SK-N-SH (cell line): ENCODE data around the gene HOXA10. TPM values are rescaled to one million over a fixed set of nuclear protein-coding genes. Genes with fewer than 3 reads are reported as not detected.

ENCODE experiments used
- CTCF ChIA-PET: fragments of 300-600, 350-600 bp; formaldehyde crosslinking; extraction: SDS; loops from one replicate; lab custom pipeline; 2021; lab: Yijun Ruan, JAX
- POLR2A ChIA-PET: fragments of 350-600 bp; sonication (Branson Sonifier 250); formaldehyde crosslinking; extraction: SDS; loops from one replicate; lab custom pipeline; 2020; ENCODE audit warnings: antibody characterized with exemption, inconsistent platforms; lab: Yijun Ruan, JAX
- DNase-seq: peaks from one replicate; pipeline ENCODE4 v3.0.0; 2012
- H2AFZ ChIP-seq: fragments of 200-600 bp; sonication (generic); 2 replicates; pipeline ENCODE4 v1.8.1; 2016; ENCODE audit warnings: antibody characterized with exemption, mild to moderate bottlenecking, low read depth
- H3F3A ChIP-seq: fragments of 200-600 bp; sonication (generic); replicated peaks from 2 replicates; pipeline ENCODE3; 2016; ENCODE audit warnings: antibody characterized with exemption, mild to moderate bottlenecking; ENCODE audit not compliant: insufficient read depth
- H3K27ac ChIP-seq, 2 experiments: fragments of 200-500 bp in 1 of 2; fragments of 200-600 bp in 1 of 2; sonication (Bioruptor generic) in 1 of 2; sonication (generic), shearing (Covaris generic) in 1 of 2; 2 replicates each; pipeline versions ENCODE4 v1.5.1 to v1.6.1; 2014 to 2016; ENCODE audit warnings: low read depth in 2 of 2, inconsistent platforms in 1 of 2, low read length in 1 of 2, mild to moderate bottlenecking in 1 of 2, mixed read lengths in 1 of 2
- H3K27me3 ChIP-seq: fragments of 200-600 bp; sonication (generic), shearing (Covaris generic); 2 replicates; pipeline ENCODE4 v1.6.1; 2016; ENCODE audit warnings: mixed run types; ENCODE audit not compliant: insufficient read depth
- H3K36me3 ChIP-seq, 2 experiments: fragments of 200-500 bp in 1 of 2; fragments of 200-600 bp in 1 of 2; sonication (Bioruptor generic) in 1 of 2; sonication (generic) in 1 of 2; replicated peaks in 1 of 2; 2 replicates each; pipeline versions ENCODE3 to v1.5.1; 2014 to 2016; ENCODE audit warnings: low read length in 1 of 2, mild to moderate bottlenecking in 1 of 2; ENCODE audit not compliant: insufficient read depth in 2 of 2, control insufficient read depth in 1 of 2
- H3K4me1 ChIP-seq, 2 experiments: fragments of 200-500 bp in 1 of 2; fragments of 200-600 bp in 1 of 2; sonication (Bioruptor generic) in 1 of 2; sonication (generic), shearing (Covaris generic) in 1 of 2; 2 replicates each; pipeline versions ENCODE4 v1.5.1 to v1.6.1; 2014 to 2016; ENCODE audit warnings: low read depth in 1 of 2, low read length in 1 of 2, mixed run types in 1 of 2; ENCODE audit not compliant: insufficient read depth in 2 of 2, control insufficient read depth in 1 of 2
- H3K4me2 ChIP-seq: fragments of 200-600 bp; sonication (generic), shearing (Covaris generic); 2 replicates; pipeline ENCODE4 v1.6.1; 2017; ENCODE audit warnings: mixed run types
- H3K4me3 ChIP-seq, 2 experiments: fragments of 200-500 bp in 1 of 2; fragments of 200-600 bp in 1 of 2; sonication (Bioruptor generic) in 1 of 2; sonication (generic), shearing (Covaris generic) in 1 of 2; 2 replicates each; pipeline versions ENCODE4 v1.5.1 to v1.8.1; 2014 to 2016; ENCODE audit warnings: low read depth in 2 of 2, inconsistent platforms in 1 of 2, low read length in 1 of 2, mild to moderate bottlenecking in 1 of 2, mixed read lengths in 1 of 2, moderate library complexity in 1 of 2
- H3K79me2 ChIP-seq: fragments of 200-600 bp; sonication (generic); 2 replicates; pipeline ENCODE4 v1.8.1; 2017; ENCODE audit warnings: mild to moderate bottlenecking; ENCODE audit not compliant: insufficient read depth
- H3K9ac ChIP-seq: fragments of 200-600 bp; sonication (generic); 2 replicates; pipeline ENCODE4 v1.6.1; 2017; ENCODE audit warnings: mixed run types
- H3K9me2 ChIP-seq: fragments of 200-600 bp; sonication (generic); 2 replicates; pipeline ENCODE4 v1.6.1; 2017; ENCODE audit warnings: mixed run types
- H3K9me3 ChIP-seq: fragments of 200-600 bp; sonication (generic); 2 replicates; pipeline ENCODE4 v1.6.1; 2017; ENCODE audit warnings: mixed run types, mild to moderate bottlenecking, moderate library complexity
- H4K20me1 ChIP-seq: fragments of 200-600 bp; sonication (generic); 2 replicates; pipeline ENCODE4 v1.6.1; 2017; ENCODE audit warnings: mild to moderate bottlenecking, mixed run types; ENCODE audit not compliant: insufficient read depth
- CHD2 ChIP-seq: fragments of 150-350 bp; IDR thresholded peaks from 2 replicates; pipeline ENCODE4 v1.6.1; 2018; ENCODE audit warnings: low read length; ENCODE audit not compliant: partially characterized antibody
- EZH2phosphoT487 ChIP-seq: fragments of 200-600 bp; sonication (generic); IDR thresholded peaks from 2 replicates; pipeline ENCODE4 v1.6.1; 2017; ENCODE audit warnings: low read depth, mixed run types, mild to moderate bottlenecking, antibody characterized with exemption, moderate library complexity, borderline replicate concordance
- FOSL2 ChIP-seq: IDR thresholded peaks from 2 replicates; pipeline ENCODE4 v1.4.0; 2012; ENCODE audit warnings: low read depth, mild to moderate bottlenecking, moderate library complexity, borderline replicate concordance
- FOXJ3 ChIP-seq: sonication (generic); formaldehyde crosslinking; IDR thresholded peaks from 2 replicates; pipeline ENCODE4 v1.5.1; 2020; ENCODE audit warnings: mild to moderate bottlenecking, missing genetic modification reagents
- GATA2 ChIP-seq: sonication (generic); formaldehyde crosslinking; IDR thresholded peaks from 2 replicates; pipeline ENCODE4 v1.5.0; 2020; ENCODE audit warnings: mild to moderate bottlenecking, missing genetic modification reagents
- JUND ChIP-seq: IDR thresholded peaks from 2 replicates; pipeline ENCODE4 v1.4.0; 2012
- MAX ChIP-seq: IDR thresholded peaks from 2 replicates; pipeline ENCODE4 v1.4.0; 2012; ENCODE audit warnings: low read depth
- MXI1 ChIP-seq: IDR thresholded peaks from 2 replicates; pipeline ENCODE4 v1.6.1; 2012; ENCODE audit warnings: mild to moderate bottlenecking, low read depth, low read length, improper control_type of control experiment
- RCOR1 ChIP-seq: fragments of 150-350 bp; IDR thresholded peaks from 2 replicates; pipeline ENCODE4 v1.6.1; 2017; ENCODE audit warnings: antibody characterized with exemption, low read length
- REST ChIP-seq: IDR thresholded peaks from 2 replicates; pipeline ENCODE4 v1.6.1; 2012; ENCODE audit warnings: mild to moderate bottlenecking, low read depth, low read length, moderate library complexity
- SMC3 ChIP-seq: IDR thresholded peaks from 2 replicates; pipeline ENCODE4 v1.6.1; 2012; ENCODE audit warnings: low read depth, low read length, improper control_type of control experiment
- YY1 ChIP-seq: IDR thresholded peaks from 2 replicates; pipeline ENCODE4 v1.4.0; 2012; ENCODE audit warnings: low read depth, mild to moderate bottlenecking
- WGBS: methylation state at CpG from one replicate; pipeline ENCODE4 v1.1.6; 2017; ENCODE audit warnings: low lambda C conversion rate; 5-methylcytosine and 5-hydroxymethylcytosine counted together
- polyA plus RNA-seq, 3 experiments: library from polyadenylated mRNA; depleted of rRNA; stranded (reverse); fragments of >200 nt; gene quantifications; 2 replicates each; pipeline ENCODE4 v1.2.3, GENCODE V29; 2012
- TF ChIP-seq, protein P1 (sequence below): fragments of 150-350 bp; IDR thresholded peaks from 2 replicates; pipeline ENCODE4 v1.6.1; 2016; ENCODE audit warnings: mild to moderate bottlenecking, low read depth, low read length
- TF ChIP-seq, protein P2 (sequence below): IDR thresholded peaks from 2 replicates; pipeline ENCODE4; 2012

The HOXA10 gene
- polyA plus RNA-seq, 1 of the 3 experiments (the other 2 are of a cell fraction) = not detected

DNA sequence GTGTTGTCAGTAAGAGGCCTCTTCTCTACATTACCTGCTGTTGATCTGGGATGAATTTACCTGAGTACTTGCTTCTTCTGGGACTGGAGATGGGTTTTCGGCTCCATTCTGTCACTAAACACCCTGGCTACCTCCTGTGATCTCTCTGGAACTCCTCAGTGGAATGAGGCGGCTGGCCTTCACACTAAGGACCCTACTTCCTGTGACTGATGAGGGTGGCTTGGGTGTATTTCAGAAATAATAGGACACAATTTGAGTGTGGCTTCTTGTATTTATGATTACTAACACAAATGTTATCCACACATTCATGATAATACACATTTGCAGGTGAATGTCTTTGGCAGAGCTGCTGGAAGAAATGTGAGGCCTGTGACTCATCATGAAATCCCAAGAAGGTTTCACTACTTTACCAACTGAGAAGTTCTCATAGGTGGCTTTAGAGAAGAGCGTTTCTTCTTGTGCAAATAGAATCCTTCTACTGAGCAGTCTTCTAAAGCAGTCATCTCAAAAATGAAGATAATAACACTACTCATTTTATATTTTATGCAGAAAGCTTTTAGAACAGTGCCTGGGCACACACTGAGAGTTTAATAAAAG is 47.2 kb upstream of the HOXA10 start:
- no peak overlapping the region for H3K4me3 ChIP-seq
- H3K9ac ChIP-seq = no peak overlapping the region
- H3K4me1 ChIP-seq = no peaks in the 10 kb centered on the region; a peak in 1 of 4 replicates
- no peak for TF ChIP-seq FOXJ3 (CRISPR knock-in tag)
- TF ChIP-seq JUND = no peak
- peaks cover 100% of the 10 kb centered on the region for H3K27me3 ChIP-seq
- ChIA-PET CTCF (interaction anchor here (0.9 to 1.8 kb wide), 2 partner anchors 10 to 41 kb away, joined by 3 to 6 read pairs; no protein-coding TSS in a partner anchor), POLR2A (no interaction called here)
- H3F3A ChIP-seq = no peaks in the 10 kb centered on the region
- no peak overlapping the region for H2AFZ ChIP-seq
- DNase-seq = no peak
- no peak overlapping the region for H3K27ac ChIP-seq
- H3K36me3 ChIP-seq = no peaks in the 10 kb centered on the region
- no peaks in the 10 kb centered on the region for H3K9me2 ChIP-seq
- no peaks in the 10 kb centered on the region for H3K9me3 ChIP-seq
- WGBS = 36% methylated on average over 3 of the region's 3 CpGs
- no peak overlapping the region for H3K4me2 ChIP-seq
- H4K20me1 ChIP-seq = no peaks in the 10 kb centered on the region; the same call in 1 of the 2 replicates
- no peaks in the 10 kb centered on the region for H3K79me2 ChIP-seq

DNA sequence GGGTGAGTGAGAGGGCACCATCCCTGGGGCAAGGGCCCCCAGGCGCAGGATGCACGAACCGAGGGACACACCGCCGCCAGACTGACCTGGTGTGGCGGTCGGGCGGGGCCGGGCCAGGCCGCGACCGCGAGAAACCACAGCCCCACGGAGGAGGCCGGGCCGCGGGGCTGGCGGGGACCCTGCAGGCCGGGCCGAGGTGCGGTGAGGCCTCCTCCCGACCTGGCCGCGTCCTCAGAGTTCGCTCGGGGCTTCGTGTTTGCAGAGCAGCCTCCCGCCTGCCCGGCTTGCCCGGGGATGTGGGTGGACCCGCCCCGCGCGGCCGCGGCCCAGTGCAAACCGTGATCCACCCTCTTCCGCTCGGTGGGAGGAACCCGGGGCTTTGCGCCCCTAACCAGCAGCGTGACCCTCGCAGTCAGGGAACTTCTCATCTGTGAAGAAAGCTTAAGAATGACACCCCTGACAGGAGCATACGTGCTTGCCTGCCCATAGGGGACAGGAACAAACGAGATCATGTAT is 46.4 kb upstream of the HOXA10 start:
- Histone ChIP-seq H2AFZ (peak overlapping the region; percentile 24; the same call in 1 of the 2 replicates), H3K9me3 (no peaks in the 10 kb centered on the region), H3K27ac (no peak overlapping the region), H3K4me3 (peak overlapping the region in 1 of 2 experiments; percentile 4; a peak in 1 of 4 replicates), H3K79me2 (no peaks in the 10 kb centered on the region), H3K9me2 (no peaks in the 10 kb centered on the region), H3K27me3 (peaks cover 100% of the 10 kb centered on the region), H4K20me1 (no peaks in the 10 kb centered on the region; the same call in 1 of the 2 replicates), H3F3A (no peaks in the 10 kb centered on the region), H3K36me3 (no peaks in the 10 kb centered on the region), H3K4me2 (peak overlapping the region; percentile 31), H3K9ac (no peak overlapping the region)
- WGBS = 17% methylated on average over 8 of the region's 45 CpGs
- no peak for DNase-seq
- CTCF ChIA-PET = interaction anchor here (1.2 to 1.8 kb wide), 2 partner anchors 10 to 24 kb away, joined by 3 to 6 read pairs; no protein-coding TSS in a partner anchor
- TF ChIP-seq EZH2phosphoT487 (0 out of 2 replicates have a peak, but pooled peaks have one; percentile 48), MXI1 (no peak), FOSL2 (no peak)
- TF ChIP-seq, all 33 proteins: peak for 1
- no peaks in the 10 kb centered on the region; a peak in 1 of 4 replicates for H3K4me1 ChIP-seq
- POLR2A ChIA-PET = no interaction called here

- Histone ChIP-seq H3K36me3 (no peaks in the 10 kb centered on the region), H3K27me3 (peaks cover 100% of the 10 kb centered on the region), H4K20me1 (no peaks in the 10 kb centered on the region; the same call in 1 of the 2 replicates), H3K79me2 (no peaks in the 10 kb centered on the region), H3K4me3 (no peak overlapping the region), H3K9me2 (no peaks in the 10 kb centered on the region), H3K4me1 (no peaks in the 10 kb centered on the region; a peak in 1 of 4 replicates), H3K27ac (no peak overlapping the region), H3K9ac (no peak overlapping the region), H3K9me3 (no peaks in the 10 kb centered on the region), H3K4me2 (no peak overlapping the region), H3F3A (no peaks in the 10 kb centered on the region), H2AFZ (no peak overlapping the region)
- 21% methylated on average over 4 of the region's 4 CpGs for WGBS
- ChIA-PET CTCF (interaction anchor here (1.2 to 1.8 kb wide), 2 partner anchors 9 to 24 kb away, joined by 3 to 6 read pairs; no protein-coding TSS in a partner anchor), POLR2A (no interaction called here)
- DNase-seq = no peak
- TF ChIP-seq FOXJ3 (CRISPR knock-in tag) (no peak), REST (no peak), CHD2 (no peak), SMC3 (no peak), GATA2 (CRISPR knock-in tag) (no peak), MAX (no peak), RCOR1 (no peak), YY1 (no peak)
- TF ChIP-seq, protein P1, sequence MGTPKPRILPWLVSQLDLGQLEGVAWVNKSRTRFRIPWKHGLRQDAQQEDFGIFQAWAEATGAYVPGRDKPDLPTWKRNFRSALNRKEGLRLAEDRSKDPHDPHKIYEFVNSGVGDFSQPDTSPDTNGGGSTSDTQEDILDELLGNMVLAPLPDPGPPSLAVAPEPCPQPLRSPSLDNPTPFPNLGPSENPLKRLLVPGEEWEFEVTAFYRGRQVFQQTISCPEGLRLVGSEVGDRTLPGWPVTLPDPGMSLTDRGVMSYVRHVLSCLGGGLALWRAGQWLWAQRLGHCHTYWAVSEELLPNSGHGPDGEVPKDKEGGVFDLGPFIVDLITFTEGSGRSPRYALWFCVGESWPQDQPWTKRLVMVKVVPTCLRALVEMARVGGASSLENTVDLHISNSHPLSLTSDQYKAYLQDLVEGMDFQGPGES = no peak
- TF ChIP-seq, protein P2, sequence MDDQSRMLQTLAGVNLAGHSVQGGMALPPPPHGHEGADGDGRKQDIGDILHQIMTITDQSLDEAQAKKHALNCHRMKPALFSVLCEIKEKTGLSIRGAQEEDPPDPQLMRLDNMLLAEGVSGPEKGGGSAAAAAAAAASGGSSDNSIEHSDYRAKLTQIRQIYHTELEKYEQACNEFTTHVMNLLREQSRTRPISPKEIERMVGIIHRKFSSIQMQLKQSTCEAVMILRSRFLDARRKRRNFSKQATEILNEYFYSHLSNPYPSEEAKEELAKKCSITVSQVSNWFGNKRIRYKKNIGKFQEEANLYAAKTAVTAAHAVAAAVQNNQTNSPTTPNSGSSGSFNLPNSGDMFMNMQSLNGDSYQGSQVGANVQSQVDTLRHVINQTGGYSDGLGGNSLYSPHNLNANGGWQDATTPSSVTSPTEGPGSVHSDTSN = no peak
Measured at GRCh38 chr7:27219821-27220220, 45.7 kb upstream of the HOXA10 start.
